Retinal pigment epithelial cell (primary cell): ENCODE results near the gene NMNAT1.

Source experiments
- DNase-seq: peaks from one replicate; pipeline ENCODE4 v3.0.0-alpha.2; 2010; ENCODE audit warnings: low read depth
- H3K4me3 ChIP-seq: 2 replicates; pipeline ENCODE4 v1.5.1; 2011; ENCODE audit warnings: mild to moderate bottlenecking, low read length, control low read depth, moderate library complexity
- CTCF ChIP-seq: conservative IDR thresholded peaks from 2 replicates; pipeline ENCODE4 v1.5.1; 2011; ENCODE audit warnings: low read depth, low read length, control low read depth, inconsistent platforms

NMNAT1 gene

DNA sequence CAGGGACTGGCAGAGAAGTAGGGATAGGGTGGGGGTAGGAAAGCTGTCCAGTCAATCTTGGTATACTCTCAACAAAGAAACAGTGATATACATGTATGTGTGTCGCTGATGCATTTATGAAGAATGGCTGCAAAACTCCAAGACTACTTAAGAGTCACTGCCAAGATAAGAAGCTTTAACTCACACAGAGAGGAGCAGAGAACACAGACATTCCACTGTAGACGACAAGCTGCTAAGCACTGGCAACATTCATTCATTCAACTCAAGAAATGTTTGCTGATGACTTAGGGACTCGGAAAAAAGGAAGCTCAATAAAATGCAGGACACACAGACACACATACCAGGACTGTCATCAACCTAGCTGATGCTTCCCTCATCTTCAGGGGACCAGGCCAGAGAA lies 38.7 kb upstream of the NMNAT1 start:
- no peak for DNase-seq
- no peak for TF ChIP-seq CTCF
- no peak overlapping the region for H3K4me3 ChIP-seq

GRCh38 chr1:9905010-9905409 lies 38.3 kb upstream of the NMNAT1 start:
- no peak overlapping the region for H3K4me3 ChIP-seq
- no peak for DNase-seq
- TF ChIP-seq CTCF, result no peak

DNA sequence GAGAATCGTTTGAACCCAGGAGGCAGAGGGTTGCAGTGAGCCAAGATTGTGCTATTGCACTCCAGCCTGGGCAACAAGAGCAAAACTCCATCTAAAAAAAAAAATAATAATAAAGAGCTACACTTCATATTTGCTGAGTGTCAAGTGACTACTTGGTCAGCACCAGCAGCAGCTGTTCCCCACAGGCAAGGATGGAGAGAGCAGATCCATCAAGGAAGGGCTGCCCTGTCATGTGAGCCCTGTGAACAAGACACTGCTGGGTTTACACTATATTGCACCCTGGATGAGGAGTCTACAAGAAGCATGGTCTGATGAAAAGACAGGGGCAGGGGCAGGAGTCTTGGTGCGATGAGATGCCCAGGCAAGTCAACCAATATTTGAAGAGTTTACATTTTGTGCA lies 36.8 kb upstream of the NMNAT1 start:
- TF ChIP-seq CTCF, result no peak
- H3K4me3 ChIP-seq, result no peak overlapping the region
- DNase-seq, result no peak

GRCh38 chr1:9907441-9907840 lies 35.8 kb upstream of the NMNAT1 start:
- no peak for DNase-seq
- no peak overlapping the region for H3K4me3 ChIP-seq
- TF ChIP-seq CTCF, result no peak

- no peak for DNase-seq
- no peak for TF ChIP-seq CTCF
- peak overlapping the region; percentile 72 for H3K4me3 ChIP-seq
Measured at GRCh38 chr1:9908871-9909233, 34.4 kb upstream of the NMNAT1 start.

- no peak for DNase-seq
- peak overlapping the region; percentile 72 for H3K4me3 ChIP-seq
Measured at GRCh38 chr1:9909234-9910046, 33.8 kb upstream of the NMNAT1 start.

More at GRCh38 chr1:9909234-9910046, 33.8 kb upstream of the NMNAT1 start:
- no peak for TF ChIP-seq CTCF
